Lower lobe of right lung (tissue), 2 donors: ENCODE data around the gene ADGRA1. TPM values are rescaled to one million over a fixed set of nuclear protein-coding genes. Genes with fewer than 3 reads are reported as not detected.

ENCODE experiments used
- ATAC-seq, 2 donors: fragments of 200-7000 bp; cut with Tn5 transposase; one replicate each; pipeline ENCODE4 v1.9.1; 2020 to 2022; ENCODE audit warnings: mild to moderate bottlenecking in 2 of 2, moderate library complexity in 2 of 2
- DNase-seq: peaks from one replicate; pipeline ENCODE4 v3.0.0-alpha.2; 2020
- H3K27ac ChIP-seq: fragments of 200-600 bp; one replicate; pipeline ENCODE4 v1.8.0; 2022
- H3K27me3 ChIP-seq: fragments of 200-600 bp; one replicate; pipeline ENCODE4 v1.8.0; 2022; ENCODE audit warnings: low read depth
- H3K36me3 ChIP-seq: fragments of 200-600 bp; one replicate; pipeline ENCODE4 v1.8.0; 2022; ENCODE audit warnings: mild to moderate bottlenecking
- H3K4me1 ChIP-seq: fragments of 200-600 bp; one replicate; pipeline ENCODE4 v1.8.0; 2022
- H3K4me3 ChIP-seq: fragments of 200-600 bp; one replicate; pipeline ENCODE4 v1.8.0; 2022; ENCODE audit warnings: mild to moderate bottlenecking
- H3K9me3 ChIP-seq: fragments of 200-600 bp; one replicate; pipeline ENCODE4 v1.8.0; 2022
- intact Hi-C: fragments of 100-400 bp; cut with DNase I; formaldehyde crosslinking; loops from one replicate; pipeline ENCODE4 v1.11.0; 2022
- total RNA-seq: library from RNA; stranded (reverse); fragmentation: NEBNext Ultra II Directional; extraction: Animal tissue kit (Norgen Biotek cat#: 25700); gene quantifications from one replicate; pipeline ENCODE4 v1.2.1, GENCODE V29; 2021
- TF ChIP-seq, protein P1 (sequence below): fragments of 200-600 bp; IDR thresholded peaks from one replicate; pipeline ENCODE4 v1.8.0; 2022; ENCODE audit warnings: antibody characterized with exemption, mild to moderate bottlenecking
- donor health status: DM: no; HTN: yes; CAD: no; lungs with severe emphysema.

Gene ADGRA1
- total RNA-seq, 1 donor from 2014 or later: 0.38 TPM

DNA sequence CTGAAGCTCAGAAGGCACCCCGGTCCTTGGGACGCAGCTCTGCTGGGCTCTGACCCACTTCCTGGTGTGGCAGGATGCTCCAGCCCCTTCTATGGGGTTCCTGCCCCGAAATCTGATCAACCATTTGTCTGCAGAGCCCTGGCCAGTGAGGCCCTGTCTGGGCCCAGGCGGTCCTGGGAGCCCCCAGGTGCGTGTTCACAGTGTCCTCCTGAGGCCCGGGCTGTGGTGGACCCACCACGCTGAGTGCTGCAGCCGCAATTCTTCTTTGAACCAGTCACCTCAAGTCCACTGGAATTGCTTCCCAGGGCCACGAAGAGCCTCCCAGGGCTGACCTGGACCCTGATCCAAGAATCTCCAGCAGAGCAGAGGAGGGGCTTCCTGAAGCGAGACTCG lies 91.4 kb downstream of the ADGRA1 start:
- DNase-seq (no peak), ATAC-seq (no peak)
- no peaks in the 10 kb centered on the region for H3K4me1 ChIP-seq
- no peak overlapping the region for H3K27ac ChIP-seq
- intact Hi-C loops: no loop called here
- no peak overlapping the region for H3K4me3 ChIP-seq
- no peaks in the 10 kb centered on the region for H3K36me3 ChIP-seq
- no peaks in the 10 kb centered on the region for H3K9me3 ChIP-seq
- TF ChIP-seq, protein P1, sequence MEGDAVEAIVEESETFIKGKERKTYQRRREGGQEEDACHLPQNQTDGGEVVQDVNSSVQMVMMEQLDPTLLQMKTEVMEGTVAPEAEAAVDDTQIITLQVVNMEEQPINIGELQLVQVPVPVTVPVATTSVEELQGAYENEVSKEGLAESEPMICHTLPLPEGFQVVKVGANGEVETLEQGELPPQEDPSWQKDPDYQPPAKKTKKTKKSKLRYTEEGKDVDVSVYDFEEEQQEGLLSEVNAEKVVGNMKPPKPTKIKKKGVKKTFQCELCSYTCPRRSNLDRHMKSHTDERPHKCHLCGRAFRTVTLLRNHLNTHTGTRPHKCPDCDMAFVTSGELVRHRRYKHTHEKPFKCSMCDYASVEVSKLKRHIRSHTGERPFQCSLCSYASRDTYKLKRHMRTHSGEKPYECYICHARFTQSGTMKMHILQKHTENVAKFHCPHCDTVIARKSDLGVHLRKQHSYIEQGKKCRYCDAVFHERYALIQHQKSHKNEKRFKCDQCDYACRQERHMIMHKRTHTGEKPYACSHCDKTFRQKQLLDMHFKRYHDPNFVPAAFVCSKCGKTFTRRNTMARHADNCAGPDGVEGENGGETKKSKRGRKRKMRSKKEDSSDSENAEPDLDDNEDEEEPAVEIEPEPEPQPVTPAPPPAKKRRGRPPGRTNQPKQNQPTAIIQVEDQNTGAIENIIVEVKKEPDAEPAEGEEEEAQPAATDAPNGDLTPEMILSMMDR: no peak
- peaks cover 6% of the 10 kb centered on the region for H3K27me3 ChIP-seq

DNA sequence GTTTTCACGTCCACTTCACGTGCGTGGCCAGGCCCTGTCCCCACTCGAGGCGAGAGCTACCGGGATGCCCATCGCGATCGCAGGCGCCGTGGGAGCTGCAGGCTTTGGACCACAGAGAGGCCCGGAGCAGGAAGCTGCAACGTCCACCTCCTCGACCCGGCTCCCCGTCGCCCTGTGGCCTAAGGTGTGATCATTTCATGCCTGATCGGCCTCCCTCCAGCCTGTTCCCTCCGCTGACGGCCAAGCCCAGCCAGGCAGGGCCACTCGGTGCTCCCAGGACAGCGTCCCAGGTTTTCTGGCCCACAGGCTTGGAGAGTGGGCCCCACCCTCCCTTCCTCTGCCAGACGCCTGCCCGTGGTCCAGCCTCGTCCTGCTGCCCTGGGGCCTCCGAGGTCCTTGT lies 91.9 kb downstream of the ADGRA1 start:
- DNase-seq: no peak
- intact Hi-C loops: no loop called here

DNA sequence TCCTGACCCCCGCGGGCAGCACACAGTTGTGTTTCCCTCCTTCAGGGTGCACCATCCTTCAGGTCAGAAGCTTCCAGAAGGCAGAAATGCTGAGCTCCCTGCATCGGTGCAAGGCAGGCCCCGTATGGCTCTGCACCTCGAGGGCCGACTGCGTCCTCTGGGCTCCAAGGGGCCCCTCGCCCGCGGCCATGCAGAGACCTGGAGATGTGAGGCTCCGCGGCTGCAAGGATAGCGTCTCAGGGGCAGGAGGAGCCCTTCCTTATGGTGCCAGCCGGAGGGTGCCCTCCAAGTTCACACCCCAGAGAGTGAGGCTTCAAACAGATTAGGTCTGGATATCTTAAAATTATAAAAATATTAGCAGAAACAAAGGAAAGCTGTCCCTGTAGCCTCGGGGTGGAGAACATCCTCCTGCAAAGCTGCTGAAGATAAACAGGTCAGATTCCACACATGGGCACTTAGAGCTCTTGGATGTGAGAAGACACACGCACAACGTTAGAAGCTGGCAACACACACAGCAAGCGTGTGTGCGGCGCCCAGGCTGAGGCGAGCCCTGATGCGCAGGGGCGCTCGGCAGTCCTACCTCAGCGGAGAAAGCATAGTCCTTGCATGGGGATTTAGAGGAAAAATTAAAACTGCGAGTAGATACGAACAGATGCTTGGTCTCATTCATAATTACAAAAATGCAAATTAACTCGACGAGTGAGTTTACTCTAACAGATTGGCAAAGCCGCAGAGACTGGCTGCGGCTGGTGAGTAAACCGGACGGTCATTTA lies 92.7 kb downstream of the ADGRA1 start:
- Histone ChIP-seq H3K9me3 (no peaks in the 10 kb centered on the region), H3K4me3 (no peak overlapping the region), H3K4me1 (no peaks in the 10 kb centered on the region), H3K27ac (no peak overlapping the region), H3K27me3 (peaks cover 6% of the 10 kb centered on the region), H3K36me3 (no peaks in the 10 kb centered on the region)
- intact Hi-C loops: no loop called here
- ATAC-seq (no peak), DNase-seq (no peak)
- TF ChIP-seq, protein P1: no peak

More for the DNA sequence above, 91.9 kb downstream of the ADGRA1 start:
- TF ChIP-seq, protein P1: no peak
- ATAC-seq: no peak
- Histone ChIP-seq H3K36me3 (no peaks in the 10 kb centered on the region), H3K9me3 (no peaks in the 10 kb centered on the region), H3K4me3 (no peak overlapping the region), H3K27ac (no peak overlapping the region), H3K4me1 (no peaks in the 10 kb centered on the region), H3K27me3 (peaks cover 6% of the 10 kb centered on the region)

DNA sequence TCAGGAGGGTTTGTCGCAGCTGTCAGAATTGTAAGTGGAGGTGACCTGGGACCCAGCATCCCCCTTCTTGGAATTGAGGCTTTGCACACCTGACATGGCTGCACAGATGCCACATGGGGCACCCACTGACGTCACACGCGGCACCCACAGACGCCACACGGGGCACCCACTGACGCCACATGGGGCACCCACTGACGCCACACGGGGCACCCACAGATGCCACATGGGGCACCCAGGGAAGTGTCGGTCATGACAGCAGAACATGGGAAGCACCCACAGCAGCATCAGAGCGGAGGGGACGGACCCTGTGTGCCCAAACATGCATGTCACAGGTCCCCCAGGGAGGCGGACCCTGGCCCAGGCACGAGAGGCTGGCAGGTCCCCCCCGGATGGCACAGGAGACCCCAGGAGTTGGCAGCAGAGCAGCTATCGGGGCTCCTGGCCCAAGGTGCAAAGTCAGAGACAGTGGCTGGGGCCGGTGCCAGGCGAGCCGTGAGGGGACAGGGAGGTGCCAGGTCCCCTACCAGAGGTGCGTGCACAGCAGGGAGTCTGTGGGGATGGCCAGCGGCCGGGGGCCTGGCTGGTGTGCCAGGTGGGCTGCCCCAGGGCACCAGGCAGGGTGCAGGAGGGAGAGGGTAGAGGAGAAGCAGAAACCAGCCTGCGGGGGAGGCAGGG lies 93.4 kb downstream of the ADGRA1 start:
- no peak for DNase-seq
- H3K9me3 ChIP-seq: no peaks in the 10 kb centered on the region
- intact Hi-C loops: no loop called here
- no peak overlapping the region for H3K4me3 ChIP-seq
- H3K27ac ChIP-seq: no peak overlapping the region
- H3K27me3 ChIP-seq: peaks cover 7% of the 10 kb centered on the region
- ATAC-seq: no peak
- TF ChIP-seq, protein P1: no peak
- H3K36me3 ChIP-seq: no peaks in the 10 kb centered on the region
- no peaks in the 10 kb centered on the region for H3K4me1 ChIP-seq

Other genes starting within 250 kb of the ADGRA1 start
- 9.0 TPM for gene CFAP46, start 145.4 kb upstream of the ADGRA1 start, total RNA-seq
- gene KNDC1, start 72.3 kb downstream of the ADGRA1 start, total RNA-seq: 10.3 TPM
- gene UTF1, start 142.3 kb downstream of the ADGRA1 start, total RNA-seq: not detected
- gene VENTX, start 149.9 kb downstream of the ADGRA1 start, total RNA-seq: 4.5 TPM
- 18.7 TPM for gene ADAM8, start 188.9 kb downstream of the ADGRA1 start, total RNA-seq
- gene TUBGCP2, start 220.9 kb downstream of the ADGRA1 start, total RNA-seq: 54.5 TPM
- 44.8 TPM for gene ZNF511, start 221.0 kb downstream of the ADGRA1 start, total RNA-seq
- not detected for gene CALY, start 249.0 kb downstream of the ADGRA1 start, total RNA-seq